ENCODE data around the gene KRTAP19-6. TPM values are rescaled to one million over a fixed set of nuclear protein-coding genes. Genes with fewer than 3 reads are reported as not detected.

The KRTAP19-6 gene
- total and polyA plus RNA-seq, 10 of the 15 experiments (the other 5 are each of a cell fraction or from before 2014, with no cell fraction given), result not detected

DNA sequence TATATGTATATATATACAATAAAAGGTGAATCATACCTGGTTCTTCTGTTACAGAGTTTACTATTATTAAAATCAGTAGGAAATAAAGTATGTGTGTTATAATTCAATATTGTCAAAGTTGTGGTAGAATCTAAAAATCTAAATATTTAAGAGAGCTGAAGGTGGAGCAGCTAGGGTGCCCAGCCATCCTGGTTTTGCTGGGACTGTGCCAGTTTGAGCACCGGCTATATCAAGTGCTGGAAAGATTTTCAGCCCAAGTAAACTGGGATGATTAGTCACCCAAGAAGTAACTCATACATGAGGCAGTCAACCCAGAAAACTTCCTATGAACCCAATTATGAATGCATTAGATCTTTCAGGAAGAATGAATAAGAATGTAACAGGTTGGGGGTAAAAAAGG lies 22.8 kb downstream of the KRTAP19-6 start:
- no peak for DNase-seq (ENCODE audit: low read depth, low spot score)
- no peaks in the 10 kb centered on the region for H3K9me3 ChIP-seq (replicated peaks; ENCODE audit: control insufficient read depth, insufficient read depth, low read length)
- H3K4me3 ChIP-seq, result no peak overlapping the region
- ATAC-seq, result no peak
- H3K4me1 ChIP-seq (ENCODE audit: control insufficient read depth, insufficient read depth, low read length), result no peaks in the 10 kb centered on the region
- no peak overlapping the region for H3K4me2 ChIP-seq (ENCODE audit: control insufficient read depth, insufficient read depth)
- H3K9ac ChIP-seq (ENCODE audit: control insufficient read depth, insufficient read depth, low read length), result no peak overlapping the region
- FAIRE-seq, result no peak
- ChIA-PET POLR2A (no interaction called here), SMC1A (ENCODE audit: uncharacterized antibody, unreplicated experiment) (no interaction called here), RAD21 (ENCODE audit: unreplicated experiment) (no interaction called here), CTCF (no interaction called here)
- no peaks in the 10 kb centered on the region for H3K27me3 ChIP-seq (replicated peaks in 1 of 2; ENCODE audit: control insufficient read depth in 2 of 2, insufficient read depth in 2 of 2, low read length in 1 of 2)
- no peaks in the 10 kb centered on the region for H3K36me3 ChIP-seq (ENCODE audit: control insufficient read depth in 2 of 2, insufficient read depth in 2 of 2, low read length in 1 of 2)
- in situ Hi-C loops (cut with MboI), result no loop called here
- no peak overlapping the region for H2AFZ ChIP-seq (ENCODE audit: control insufficient read depth, low read depth, low read length)
- TF ChIP-seq, protein P1, sequence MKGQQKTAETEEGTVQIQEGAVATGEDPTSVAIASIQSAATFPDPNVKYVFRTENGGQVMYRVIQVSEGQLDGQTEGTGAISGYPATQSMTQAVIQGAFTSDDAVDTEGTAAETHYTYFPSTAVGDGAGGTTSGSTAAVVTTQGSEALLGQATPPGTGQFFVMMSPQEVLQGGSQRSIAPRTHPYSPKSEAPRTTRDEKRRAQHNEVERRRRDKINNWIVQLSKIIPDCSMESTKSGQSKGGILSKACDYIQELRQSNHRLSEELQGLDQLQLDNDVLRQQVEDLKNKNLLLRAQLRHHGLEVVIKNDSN (IDR thresholded peaks at IDR 0.05; ENCODE audit: borderline replicate concordance, extremely low read length, insufficient read depth, low read depth, low read length), result no peak
- TF ChIP-seq, protein P2, sequence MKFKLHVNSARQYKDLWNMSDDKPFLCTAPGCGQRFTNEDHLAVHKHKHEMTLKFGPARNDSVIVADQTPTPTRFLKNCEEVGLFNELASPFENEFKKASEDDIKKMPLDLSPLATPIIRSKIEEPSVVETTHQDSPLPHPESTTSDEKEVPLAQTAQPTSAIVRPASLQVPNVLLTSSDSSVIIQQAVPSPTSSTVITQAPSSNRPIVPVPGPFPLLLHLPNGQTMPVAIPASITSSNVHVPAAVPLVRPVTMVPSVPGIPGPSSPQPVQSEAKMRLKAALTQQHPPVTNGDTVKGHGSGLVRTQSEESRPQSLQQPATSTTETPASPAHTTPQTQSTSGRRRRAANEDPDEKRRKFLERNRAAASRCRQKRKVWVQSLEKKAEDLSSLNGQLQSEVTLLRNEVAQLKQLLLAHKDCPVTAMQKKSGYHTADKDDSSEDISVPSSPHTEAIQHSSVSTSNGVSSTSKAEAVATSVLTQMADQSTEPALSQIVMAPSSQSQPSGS (IDR thresholded peaks at IDR 0.05; ENCODE audit: low read length), result no peak
- TF ChIP-seq IKZF2 (IDR thresholded peaks at IDR 0.05) (no peak), CHD4 (IDR thresholded peaks at IDR 0.05) (no peak), HDGF (IDR thresholded peaks at IDR 0.05) (no peak), ZBED1 (IDR thresholded peaks at IDR 0.05; ENCODE audit: borderline replicate concordance) (no peak), HDAC6 (IDR thresholded peaks at IDR 0.05; ENCODE audit: unreplicated experiment) (no peak), SRF (IDR thresholded peaks at IDR 0.05; ENCODE audit: low read depth in 2 of 2, low read length in 2 of 2) (no peak), JUND (IDR thresholded peaks at IDR 0.05; ENCODE audit: low read depth, low read length) (no peak), TARDBP (IDR thresholded peaks at IDR 0.05; ENCODE audit: borderline replicate concordance) (no peak), EGR1 (IDR thresholded peaks at IDR 0.05; ENCODE audit: borderline replicate concordance in 1 of 2, low read depth in 2 of 2, low read length in 2 of 2) (no peak), ZNF24 (IDR thresholded peaks at IDR 0.05) (no peak)
- TF ChIP-seq, protein P3, sequence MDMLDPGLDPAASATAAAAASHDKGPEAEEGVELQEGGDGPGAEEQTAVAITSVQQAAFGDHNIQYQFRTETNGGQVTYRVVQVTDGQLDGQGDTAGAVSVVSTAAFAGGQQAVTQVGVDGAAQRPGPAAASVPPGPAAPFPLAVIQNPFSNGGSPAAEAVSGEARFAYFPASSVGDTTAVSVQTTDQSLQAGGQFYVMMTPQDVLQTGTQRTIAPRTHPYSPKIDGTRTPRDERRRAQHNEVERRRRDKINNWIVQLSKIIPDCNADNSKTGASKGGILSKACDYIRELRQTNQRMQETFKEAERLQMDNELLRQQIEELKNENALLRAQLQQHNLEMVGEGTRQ (IDR thresholded peaks at IDR 0.05; ENCODE audit: borderline replicate concordance, low read depth, low read length), result no peak
- TF ChIP-seq, protein P4, sequence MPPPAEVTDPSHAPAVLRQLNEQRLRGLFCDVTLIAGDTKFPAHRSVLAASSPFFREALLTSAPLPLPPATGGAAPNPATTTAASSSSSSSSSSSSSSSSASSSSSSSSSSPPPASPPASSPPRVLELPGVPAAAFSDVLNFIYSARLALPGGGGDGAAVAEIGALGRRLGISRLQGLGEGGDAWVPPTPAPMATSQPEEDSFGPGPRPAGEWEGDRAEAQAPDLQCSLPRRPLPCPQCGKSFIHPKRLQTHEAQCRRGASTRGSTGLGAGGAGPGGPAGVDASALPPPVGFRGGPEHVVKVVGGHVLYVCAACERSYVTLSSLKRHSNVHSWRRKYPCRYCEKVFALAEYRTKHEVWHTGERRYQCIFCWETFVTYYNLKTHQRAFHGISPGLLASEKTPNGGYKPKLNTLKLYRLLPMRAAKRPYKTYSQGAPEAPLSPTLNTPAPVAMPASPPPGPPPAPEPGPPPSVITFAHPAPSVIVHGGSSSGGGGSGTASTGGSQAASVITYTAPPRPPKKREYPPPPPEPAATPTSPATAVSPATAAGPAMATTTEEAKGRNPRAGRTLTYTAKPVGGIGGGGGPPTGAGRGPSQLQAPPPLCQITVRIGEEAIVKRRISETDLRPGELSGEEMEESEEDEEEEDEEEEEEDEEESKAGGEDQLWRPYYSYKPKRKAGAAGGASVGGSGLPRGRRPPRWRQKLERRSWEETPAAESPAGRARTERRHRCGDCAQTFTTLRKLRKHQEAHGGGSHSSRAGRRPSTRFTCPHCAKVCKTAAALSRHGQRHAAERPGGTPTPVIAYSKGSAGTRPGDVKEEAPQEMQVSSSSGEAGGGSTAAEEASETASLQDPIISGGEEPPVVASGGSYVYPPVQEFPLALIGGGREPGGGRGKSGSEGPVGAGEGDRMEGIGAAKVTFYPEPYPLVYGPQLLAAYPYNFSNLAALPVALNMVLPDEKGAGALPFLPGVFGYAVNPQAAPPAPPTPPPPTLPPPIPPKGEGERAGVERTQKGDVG (CRISPR knock-in tag; IDR thresholded peaks at IDR 0.05), result no peak
- TF ChIP-seq, protein P5, sequence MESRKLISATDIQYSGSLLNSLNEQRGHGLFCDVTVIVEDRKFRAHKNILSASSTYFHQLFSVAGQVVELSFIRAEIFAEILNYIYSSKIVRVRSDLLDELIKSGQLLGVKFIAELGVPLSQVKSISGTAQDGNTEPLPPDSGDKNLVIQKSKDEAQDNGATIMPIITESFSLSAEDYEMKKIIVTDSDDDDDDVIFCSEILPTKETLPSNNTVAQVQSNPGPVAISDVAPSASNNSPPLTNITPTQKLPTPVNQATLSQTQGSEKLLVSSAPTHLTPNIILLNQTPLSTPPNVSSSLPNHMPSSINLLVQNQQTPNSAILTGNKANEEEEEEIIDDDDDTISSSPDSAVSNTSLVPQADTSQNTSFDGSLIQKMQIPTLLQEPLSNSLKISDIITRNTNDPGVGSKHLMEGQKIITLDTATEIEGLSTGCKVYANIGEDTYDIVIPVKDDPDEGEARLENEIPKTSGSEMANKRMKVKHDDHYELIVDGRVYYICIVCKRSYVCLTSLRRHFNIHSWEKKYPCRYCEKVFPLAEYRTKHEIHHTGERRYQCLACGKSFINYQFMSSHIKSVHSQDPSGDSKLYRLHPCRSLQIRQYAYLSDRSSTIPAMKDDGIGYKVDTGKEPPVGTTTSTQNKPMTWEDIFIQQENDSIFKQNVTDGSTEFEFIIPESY (IDR thresholded peaks at IDR 0.05), result no peak
- WGBS (ENCODE audit: insufficient coverage, insufficient replicate concordance, low lambda C conversion rate, missing lambda C conversion rate), result 24% methylated on average over 1 of the region's 1 CpG
- BruUV-seq (replicated peaks), result no TSS peak
- H3K27ac ChIP-seq (ENCODE audit: control insufficient read depth, insufficient read depth), result no peak overlapping the region
- H3K79me2 ChIP-seq (ENCODE audit: control insufficient read depth, insufficient read depth, low read length), result no peaks in the 10 kb centered on the region
- H4K20me1 ChIP-seq (ENCODE audit: control insufficient read depth, insufficient read depth), result no peaks in the 10 kb centered on the region
- intact Hi-C loops (cut with micrococcal nuclease; ENCODE audit: unreplicated experiment), result no loop called here

Data from GM12878 (cell line).